Endometrium (tissue), 2 donors: ENCODE results near the gene PTPRG.

Source experiments
- FAIRE-seq: peaks from 2 replicates; lab custom pipeline; 2012; peaks lifted over from hg19 to GRCh38; lab: Jason Lieb, UNC
- donor health status: control.
- donor health status: control.

Gene PTPRG

GRCh38 chr3:61866153-61866542 is 304.8 kb downstream of the PTPRG start:
- FAIRE-seq: no peak

GRCh38 chr3:61866961-61867461 is 305.6 kb downstream of the PTPRG start:
- no peak for FAIRE-seq

- no peak for FAIRE-seq
Measured at GRCh38 chr3:61868499-61868898, 307.1 kb downstream of the PTPRG start.

GRCh38 chr3:61869371-61869770 is 308.0 kb downstream of the PTPRG start:
- no peak for FAIRE-seq

GRCh38 chr3:61871644-61872043 is 310.3 kb downstream of the PTPRG start:
- no peak for FAIRE-seq

GRCh38 chr3:61872077-61872706 is 310.8 kb downstream of the PTPRG start:
- no peak for FAIRE-seq

GRCh38 chr3:61875046-61875844 is 313.9 kb downstream of the PTPRG start:
- FAIRE-seq: no peak

GRCh38 chr3:61875976-61876671 is 314.8 kb downstream of the PTPRG start:
- no peak for FAIRE-seq

GRCh38 chr3:61876797-61877196 is 315.4 kb downstream of the PTPRG start:
- peak; percentile 96 for FAIRE-seq

GRCh38 chr3:61877359-61878138 is 316.2 kb downstream of the PTPRG start:
- FAIRE-seq: no peak

- FAIRE-seq: no peak
Measured at GRCh38 chr3:61882253-61882652, 320.9 kb downstream of the PTPRG start.

GRCh38 chr3:61884794-61885193 is 323.4 kb downstream of the PTPRG start:
- no peak for FAIRE-seq

GRCh38 chr3:61885414-61885813 is 324.0 kb downstream of the PTPRG start:
- no peak for FAIRE-seq

- peak; percentile 90 for FAIRE-seq
Measured at GRCh38 chr3:61887206-61887605, 325.8 kb downstream of the PTPRG start.

- no peak for FAIRE-seq
Measured at GRCh38 chr3:61889259-61889658, 327.9 kb downstream of the PTPRG start.

- FAIRE-seq: no peak
Measured at GRCh38 chr3:61890167-61890566, 328.8 kb downstream of the PTPRG start.

GRCh38 chr3:61890586-61890985 is 329.2 kb downstream of the PTPRG start:
- FAIRE-seq: no peak

- no peak for FAIRE-seq
Measured at GRCh38 chr3:61892891-61893290, 331.5 kb downstream of the PTPRG start.

- FAIRE-seq: no peak
Measured at GRCh38 chr3:61893840-61894566, 332.6 kb downstream of the PTPRG start.

- FAIRE-seq: no peak
Measured at GRCh38 chr3:61894988-61895935, 333.9 kb downstream of the PTPRG start.
